Karpas-422 (cell line): ENCODE results near the gene SHMT1. TPM values are rescaled to one million over a fixed set of nuclear protein-coding genes. Genes with fewer than 3 reads are reported as not detected.
"Not testable (repeated sequence)": the region's sequence is repeated elsewhere in the genome, so short reads cannot be mapped to it uniquely, and the experiment has no call there.

Experiments
- DNase-seq: peaks from one replicate; pipeline ENCODE4 v3.0.0-alpha.2; 2015
- H2AFZ ChIP-seq: fragments of 200-600 bp; sonication (generic); 2 replicates; pipeline ENCODE4 v1.6.1; 2014; ENCODE audit warnings: antibody characterized with exemption, low read length, mixed read lengths
- H3K27ac ChIP-seq: fragments of 200-600 bp; sonication (generic); 2 replicates; pipeline ENCODE4 v1.5.1; 2014; ENCODE audit warnings: mild to moderate bottlenecking, low read length, moderate library complexity
- H3K27me3 ChIP-seq: fragments of 200-600 bp; sonication (generic); 2 replicates; pipeline ENCODE4 v1.6.1; 2014; ENCODE audit warnings: low read length, mixed read lengths
- H3K36me3 ChIP-seq: fragments of 200-600 bp; sonication (generic); 2 replicates; pipeline ENCODE4 v1.6.1; 2014; ENCODE audit warnings: low read length, mixed read lengths; ENCODE audit not compliant: insufficient read depth
- H3K4me1 ChIP-seq: fragments of 200-600 bp; sonication (generic); 2 replicates; pipeline ENCODE4 v1.6.1; 2014; ENCODE audit warnings: mild to moderate bottlenecking, low read length, mixed read lengths
- H3K4me2 ChIP-seq: fragments of 200-600 bp; sonication (generic); 2 replicates; pipeline ENCODE4 v1.6.1; 2014; ENCODE audit warnings: low read length, low read depth, mild to moderate bottlenecking; ENCODE audit not compliant: poor library complexity, severe bottlenecking
- H3K4me3 ChIP-seq: fragments of 200-600 bp; sonication (generic); 2 replicates; pipeline ENCODE4 v1.5.1; 2014; ENCODE audit warnings: mild to moderate bottlenecking, antibody characterized with exemption, low read length, mixed read lengths
- H3K79me2 ChIP-seq: fragments of 200-600 bp; sonication (generic); 2 replicates; pipeline ENCODE4 v1.6.1; 2014; ENCODE audit warnings: mild to moderate bottlenecking, low read length, mixed read lengths
- H3K9ac ChIP-seq: fragments of 200-600 bp; sonication (generic); 2 replicates; pipeline ENCODE4 v1.6.0; 2014; ENCODE audit warnings: low read length
- H3K9me2 ChIP-seq: fragments of 200-600 bp; sonication (generic), shearing (Covaris generic); replicated peaks from 2 replicates; pipeline ENCODE4 v1.6.0; 2014; ENCODE audit warnings: mild to moderate bottlenecking, low read length, moderate library complexity; ENCODE audit not compliant: insufficient read depth
- H3K9me3 ChIP-seq: fragments of 300-700, 200-600 bp; sonication (generic); 2 replicates; pipeline ENCODE4 v1.6.1; 2014; ENCODE audit warnings: low read length, mixed read lengths
- H4K20me1 ChIP-seq: fragments of 200-600 bp; sonication (generic); 2 replicates; pipeline ENCODE4 v1.6.1; 2014; ENCODE audit warnings: mild to moderate bottlenecking, antibody characterized with exemption, low read length, low read depth; ENCODE audit not compliant: insufficient read depth
- total RNA-seq: library from RNA; depleted of rRNA; stranded (reverse); fragments of >200 nt; shearing (Covaris generic); gene quantifications from 2 replicates; pipeline ENCODE4 v1.2.3, GENCODE V29; 2014; ENCODE audit warnings: low replicate concordance

Gene SHMT1
- total RNA-seq, 1 experiment from 2014 or later = 17.7 TPM

GRCh38 chr17:18314731-18315561 lies 48.4 kb downstream of the SHMT1 start, which contains the start of the genes SMCR8 and TOP3A:
Gene SMCR8, plus strand, starts transcription at chr17:18315293. Its CDS starts 497 bp downstream, at chr17:18315790.
Gene TOP3A, minus strand, starts transcription at chr17:18314994. Its CDS starts 216 bp downstream, at chr17:18314778.
- H3K9me3 ChIP-seq = no peaks in the 10 kb centered on the region
- peak within 1 kb of the TSS; percentile 68 for H2AFZ ChIP-seq
- peaks cover 25% of the 10 kb centered on the region for H3K36me3 ChIP-seq
- DNase-seq = peak; percentile 99
- peak within 1 kb of the TSS; percentile 91 for H3K4me3 ChIP-seq
- H4K20me1 ChIP-seq = peaks cover 17% of the 10 kb centered on the region
- no peaks in the 10 kb centered on the region for H3K9me2 ChIP-seq
- peak within 1 kb of the TSS; percentile 63 for H3K27ac ChIP-seq
- H3K9ac ChIP-seq = peak within 1 kb of the TSS; percentile 85
- peak within 1 kb of the TSS; percentile 85 for H3K4me2 ChIP-seq
- H3K27me3 ChIP-seq = no peaks in the 10 kb centered on the region
- peaks cover 92% of the 10 kb centered on the region for H3K79me2 ChIP-seq
- peaks cover 48% of the 10 kb centered on the region for H3K4me1 ChIP-seq

- peak overlapping the region; percentile 85 for H3K4me2 ChIP-seq
- H3K9ac ChIP-seq = peak overlapping the region; percentile 85
- peak overlapping the region; percentile 63; the same call in 1 of the 2 replicates for H3K27ac ChIP-seq
- no peaks in the 10 kb centered on the region for H3K9me3 ChIP-seq
- peak overlapping the region; percentile 91 for H3K4me3 ChIP-seq
- no peaks in the 10 kb centered on the region for H3K27me3 ChIP-seq
- peaks cover 17% of the 10 kb centered on the region for H4K20me1 ChIP-seq
- H2AFZ ChIP-seq = peak overlapping the region; percentile 68
- H3K36me3 ChIP-seq = peaks cover 25% of the 10 kb centered on the region
- peaks cover 46% of the 10 kb centered on the region for H3K4me1 ChIP-seq
- peaks cover 88% of the 10 kb centered on the region for H3K79me2 ChIP-seq
- H3K9me2 ChIP-seq = no peaks in the 10 kb centered on the region
- DNase-seq = peak; percentile 54
Observed at GRCh38 chr17:18314059-18314730, 49.2 kb downstream of the SHMT1 start.

GRCh38 chr17:18309202-18309601 lies 54.1 kb downstream of the SHMT1 start:
- H3K4me3 ChIP-seq = no peak overlapping the region
- no peak for DNase-seq

GRCh38 chr17:18303206-18303605 lies 60.1 kb downstream of the SHMT1 start:
- not testable (repeated sequence) for H4K20me1 ChIP-seq, H3K9ac ChIP-seq, H3K4me2 ChIP-seq, H3K27me3 ChIP-seq, H3K9me2 ChIP-seq, H3K27ac ChIP-seq, H3K4me3 ChIP-seq, DNase-seq, H3K9me3 ChIP-seq, H3K4me1 ChIP-seq, H2AFZ ChIP-seq
- Histone ChIP-seq H3K79me2 (peaks cover 10% of the 10 kb centered on the region), H3K36me3 (peaks cover 49% of the 10 kb centered on the region)

More at GRCh38 chr17:18309202-18309601, 54.1 kb downstream of the SHMT1 start:
- Histone ChIP-seq H2AFZ (no peak overlapping the region), H3K27ac (no peak overlapping the region), H3K9me2 (no peaks in the 10 kb centered on the region), H3K79me2 (peaks cover 60% of the 10 kb centered on the region), H3K36me3 (peaks cover 51% of the 10 kb centered on the region), H4K20me1 (peaks cover 13% of the 10 kb centered on the region), H3K4me2 (no peak overlapping the region), H3K4me1 (peaks cover 13% of the 10 kb centered on the region), H3K27me3 (no peaks in the 10 kb centered on the region), H3K9me3 (no peaks in the 10 kb centered on the region), H3K9ac (no peak overlapping the region)

- no peaks in the 10 kb centered on the region for H3K9me3 ChIP-seq
- H3K9ac ChIP-seq = no peak overlapping the region
- no peak overlapping the region for H2AFZ ChIP-seq
- peaks cover 44% of the 10 kb centered on the region; the same call in 1 of the 2 replicates for H3K36me3 ChIP-seq
- DNase-seq = no peak
- H3K4me2 ChIP-seq = no peak overlapping the region
- H4K20me1 ChIP-seq = no peaks in the 10 kb centered on the region
- no peaks in the 10 kb centered on the region for H3K27me3 ChIP-seq
- no peaks in the 10 kb centered on the region; the same call in 1 of the 2 replicates for H3K4me1 ChIP-seq
- H3K9me2 ChIP-seq = no peaks in the 10 kb centered on the region
- no peak overlapping the region for H3K4me3 ChIP-seq
- H3K79me2 ChIP-seq = peaks cover 9% of the 10 kb centered on the region; the same call in 1 of the 2 replicates
- no peak overlapping the region for H3K27ac ChIP-seq
Observed at GRCh38 chr17:18300725-18301480, 62.4 kb downstream of the SHMT1 start.

GRCh38 chr17:18298061-18298460 lies 65.3 kb downstream of the SHMT1 start:
- not testable (repeated sequence) for H3K9me2 ChIP-seq, H2AFZ ChIP-seq, H4K20me1 ChIP-seq, H3K79me2 ChIP-seq, H3K9me3 ChIP-seq, DNase-seq, H3K4me2 ChIP-seq, H3K27ac ChIP-seq, H3K4me1 ChIP-seq, H3K9ac ChIP-seq, H3K4me3 ChIP-seq, H3K27me3 ChIP-seq
- H3K36me3 ChIP-seq = peaks cover 40% of the 10 kb centered on the region; the same call in 1 of the 2 replicates

GRCh38 chr17:18291718-18292540 lies 71.4 kb downstream of the SHMT1 start:
- Histone ChIP-seq H3K4me2 (no peak overlapping the region), H3K27me3 (no peaks in the 10 kb centered on the region), H4K20me1 (no peaks in the 10 kb centered on the region), H3K4me3 (no peak overlapping the region), H3K36me3 (peaks cover 38% of the 10 kb centered on the region), H3K9me2 (no peaks in the 10 kb centered on the region), H3K9ac (no peak overlapping the region), H2AFZ (no peak overlapping the region), H3K9me3 (no peaks in the 10 kb centered on the region), H3K79me2 (no peaks in the 10 kb centered on the region), H3K27ac (no peak overlapping the region), H3K4me1 (no peaks in the 10 kb centered on the region)
- no peak for DNase-seq
